ENCODE results near the gene SEMG2. TPM values are rescaled to one million over a fixed set of nuclear protein-coding genes. Genes with fewer than 3 reads are reported as not detected.

The SEMG2 gene
- polyA plus RNA-seq, 1 of the 3 experiments (the other 2 are of a cell fraction), result not detected

DNA sequence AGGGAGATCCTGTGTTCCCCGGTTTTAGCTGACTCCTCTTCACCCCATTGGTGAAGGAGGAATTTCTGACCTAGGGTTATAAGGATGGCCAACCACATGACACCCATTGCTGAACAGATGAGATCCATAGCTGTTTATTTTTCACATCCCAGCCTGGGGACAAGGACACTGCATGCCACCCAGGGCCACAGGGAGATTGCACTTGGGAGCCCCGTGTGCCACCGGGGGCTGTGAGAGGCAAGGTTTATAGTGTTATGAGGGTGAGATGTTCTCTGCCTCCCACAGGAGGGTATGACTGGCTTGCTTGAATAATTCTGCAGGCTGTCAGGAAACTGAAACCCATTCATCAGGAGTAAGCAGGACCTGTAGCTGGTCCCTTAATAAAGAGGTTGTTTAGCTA lies 47.9 kb downstream of the SEMG2 start:
- TF ChIP-seq YY1 (IDR thresholded peaks at IDR 0.05; ENCODE audit: low read depth) (no peak), FOXM1 (IDR thresholded peaks at IDR 0.05; ENCODE audit: low read depth) (no peak), ELF1 (IDR thresholded peaks at IDR 0.05) (no peak), POLR2AphosphoS5 (IDR thresholded peaks at IDR 0.05; ENCODE audit: low read depth, low read length) (no peak), FOSL2 (IDR thresholded peaks at IDR 0.05; ENCODE audit: borderline replicate concordance, low read depth) (no peak), RAD21 (IDR thresholded peaks at IDR 0.05; ENCODE audit: low read length) (no peak), FOXJ3 (CRISPR knock-in tag; IDR thresholded peaks at IDR 0.05) (no peak), ZBTB33 (IDR thresholded peaks at IDR 0.05; ENCODE audit: borderline replicate concordance, low read depth) (no peak), SIN3A (IDR thresholded peaks at IDR 0.05; ENCODE audit: borderline replicate concordance, low read depth, low read length) (no peak), EP300 (IDR thresholded peaks at IDR 0.05; ENCODE audit: borderline replicate concordance in 1 of 2, low read depth in 1 of 2, low read length in 1 of 2) (no peak), TEAD4 (IDR thresholded peaks at IDR 0.05; ENCODE audit: borderline replicate concordance, insufficient read depth) (no peak), MXI1 (IDR thresholded peaks at IDR 0.05; ENCODE audit: low read depth, low read length) (no peak), EZH2phosphoT487 (IDR thresholded peaks at IDR 0.05; ENCODE audit: borderline replicate concordance, low read depth) (no peak), GATA2 (CRISPR knock-in tag; IDR thresholded peaks at IDR 0.05) (no peak), TCF12 (IDR thresholded peaks at IDR 0.05) (no peak), JUND (IDR thresholded peaks at IDR 0.05) (no peak), MEF2A (IDR thresholded peaks at IDR 0.05; ENCODE audit: borderline replicate concordance, low read depth) (no peak)
- TF ChIP-seq, protein P1, sequence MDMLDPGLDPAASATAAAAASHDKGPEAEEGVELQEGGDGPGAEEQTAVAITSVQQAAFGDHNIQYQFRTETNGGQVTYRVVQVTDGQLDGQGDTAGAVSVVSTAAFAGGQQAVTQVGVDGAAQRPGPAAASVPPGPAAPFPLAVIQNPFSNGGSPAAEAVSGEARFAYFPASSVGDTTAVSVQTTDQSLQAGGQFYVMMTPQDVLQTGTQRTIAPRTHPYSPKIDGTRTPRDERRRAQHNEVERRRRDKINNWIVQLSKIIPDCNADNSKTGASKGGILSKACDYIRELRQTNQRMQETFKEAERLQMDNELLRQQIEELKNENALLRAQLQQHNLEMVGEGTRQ (IDR thresholded peaks at IDR 0.05; ENCODE audit: borderline replicate concordance, low read depth, low read length), result no peak
- TF ChIP-seq, protein P2, sequence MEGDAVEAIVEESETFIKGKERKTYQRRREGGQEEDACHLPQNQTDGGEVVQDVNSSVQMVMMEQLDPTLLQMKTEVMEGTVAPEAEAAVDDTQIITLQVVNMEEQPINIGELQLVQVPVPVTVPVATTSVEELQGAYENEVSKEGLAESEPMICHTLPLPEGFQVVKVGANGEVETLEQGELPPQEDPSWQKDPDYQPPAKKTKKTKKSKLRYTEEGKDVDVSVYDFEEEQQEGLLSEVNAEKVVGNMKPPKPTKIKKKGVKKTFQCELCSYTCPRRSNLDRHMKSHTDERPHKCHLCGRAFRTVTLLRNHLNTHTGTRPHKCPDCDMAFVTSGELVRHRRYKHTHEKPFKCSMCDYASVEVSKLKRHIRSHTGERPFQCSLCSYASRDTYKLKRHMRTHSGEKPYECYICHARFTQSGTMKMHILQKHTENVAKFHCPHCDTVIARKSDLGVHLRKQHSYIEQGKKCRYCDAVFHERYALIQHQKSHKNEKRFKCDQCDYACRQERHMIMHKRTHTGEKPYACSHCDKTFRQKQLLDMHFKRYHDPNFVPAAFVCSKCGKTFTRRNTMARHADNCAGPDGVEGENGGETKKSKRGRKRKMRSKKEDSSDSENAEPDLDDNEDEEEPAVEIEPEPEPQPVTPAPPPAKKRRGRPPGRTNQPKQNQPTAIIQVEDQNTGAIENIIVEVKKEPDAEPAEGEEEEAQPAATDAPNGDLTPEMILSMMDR (IDR thresholded peaks at IDR 0.05), result no peak
- TF ChIP-seq, protein P3, sequence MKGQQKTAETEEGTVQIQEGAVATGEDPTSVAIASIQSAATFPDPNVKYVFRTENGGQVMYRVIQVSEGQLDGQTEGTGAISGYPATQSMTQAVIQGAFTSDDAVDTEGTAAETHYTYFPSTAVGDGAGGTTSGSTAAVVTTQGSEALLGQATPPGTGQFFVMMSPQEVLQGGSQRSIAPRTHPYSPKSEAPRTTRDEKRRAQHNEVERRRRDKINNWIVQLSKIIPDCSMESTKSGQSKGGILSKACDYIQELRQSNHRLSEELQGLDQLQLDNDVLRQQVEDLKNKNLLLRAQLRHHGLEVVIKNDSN (IDR thresholded peaks at IDR 0.05; ENCODE audit: borderline replicate concordance, low read depth), result no peak
- Histone ChIP-seq H3K36me3 (replicated peaks in 1 of 2; ENCODE audit: control insufficient read depth in 1 of 2, insufficient read depth in 2 of 2, low read length in 1 of 2) (no peaks in the 10 kb centered on the region), H4K20me1 (ENCODE audit: insufficient read depth) (no peaks in the 10 kb centered on the region), H3F3A (replicated peaks; ENCODE audit: insufficient read depth) (no peaks in the 10 kb centered on the region), H3K9ac (no peak overlapping the region), H3K27me3 (ENCODE audit: insufficient read depth) (peaks cover 7% of the 10 kb centered on the region; the same call in 1 of the 2 replicates), H3K4me3 (ENCODE audit: low read depth in 2 of 2, low read length in 1 of 2) (no peak overlapping the region), H3K4me2 (no peak overlapping the region), H3K9me2 (no peaks in the 10 kb centered on the region), H3K79me2 (ENCODE audit: insufficient read depth) (no peaks in the 10 kb centered on the region), H3K9me3 (no peaks in the 10 kb centered on the region), H3K4me1 (ENCODE audit: control insufficient read depth in 1 of 2, insufficient read depth in 2 of 2, low read depth in 1 of 2, low read length in 1 of 2) (no peaks in the 10 kb centered on the region), H2AFZ (ENCODE audit: low read depth) (no peak overlapping the region), H3K27ac (ENCODE audit: low read depth in 2 of 2, low read length in 1 of 2) (no peak overlapping the region)
- WGBS (ENCODE audit: low lambda C conversion rate), result 21% methylated on average over 3 of the region's 3 CpGs
- ChIA-PET POLR2A (no interaction called here), CTCF (interaction anchor here (0.9 to 2.5 kb wide), 2 partner anchors 21 to 25 kb away, joined by 5 to 13 read pairs; no protein-coding TSS in a partner anchor)
- DNase-seq, result no peak
